ENCODE measurements around the gene SELE.

DNA sequence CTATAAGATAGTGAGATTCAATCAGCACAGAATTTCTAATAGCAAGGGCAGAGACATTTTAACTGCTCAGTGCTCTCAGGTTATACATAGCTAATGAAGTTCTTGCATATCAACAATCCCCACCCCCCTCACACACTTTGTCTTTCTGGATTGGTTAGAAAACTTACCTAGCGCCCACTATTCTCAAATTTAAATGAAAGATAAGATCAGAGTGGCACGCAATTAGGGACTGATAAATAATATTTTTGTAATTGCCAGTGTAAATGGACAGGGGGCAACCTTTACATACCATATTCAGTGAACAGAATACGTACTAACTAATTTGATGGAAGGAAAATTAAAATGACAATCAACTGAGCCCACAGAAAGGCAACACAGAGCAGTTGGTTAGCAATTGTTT, 34.2 kb downstream of the SELE start:
- TF ChIP-seq, protein P1, sequence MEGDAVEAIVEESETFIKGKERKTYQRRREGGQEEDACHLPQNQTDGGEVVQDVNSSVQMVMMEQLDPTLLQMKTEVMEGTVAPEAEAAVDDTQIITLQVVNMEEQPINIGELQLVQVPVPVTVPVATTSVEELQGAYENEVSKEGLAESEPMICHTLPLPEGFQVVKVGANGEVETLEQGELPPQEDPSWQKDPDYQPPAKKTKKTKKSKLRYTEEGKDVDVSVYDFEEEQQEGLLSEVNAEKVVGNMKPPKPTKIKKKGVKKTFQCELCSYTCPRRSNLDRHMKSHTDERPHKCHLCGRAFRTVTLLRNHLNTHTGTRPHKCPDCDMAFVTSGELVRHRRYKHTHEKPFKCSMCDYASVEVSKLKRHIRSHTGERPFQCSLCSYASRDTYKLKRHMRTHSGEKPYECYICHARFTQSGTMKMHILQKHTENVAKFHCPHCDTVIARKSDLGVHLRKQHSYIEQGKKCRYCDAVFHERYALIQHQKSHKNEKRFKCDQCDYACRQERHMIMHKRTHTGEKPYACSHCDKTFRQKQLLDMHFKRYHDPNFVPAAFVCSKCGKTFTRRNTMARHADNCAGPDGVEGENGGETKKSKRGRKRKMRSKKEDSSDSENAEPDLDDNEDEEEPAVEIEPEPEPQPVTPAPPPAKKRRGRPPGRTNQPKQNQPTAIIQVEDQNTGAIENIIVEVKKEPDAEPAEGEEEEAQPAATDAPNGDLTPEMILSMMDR (conservative IDR thresholded peaks at IDR 0.05; ENCODE audit: low read length) = peak; percentile 17; the same call in 1 of the 2 replicates
- no peak for TF ChIP-seq EZH2phosphoT487 (IDR thresholded peaks at IDR 0.05; ENCODE audit: borderline replicate concordance, low read depth, low read length)
